Right renal cortex interstitium (tissue), 3 donors: ENCODE results near the gene ZHX3. TPM values are rescaled to one million over a fixed set of nuclear protein-coding genes. Genes with fewer than 3 reads are reported as not detected.
"Not testable (repeated sequence)": the region's sequence is repeated elsewhere in the genome, so short reads cannot be mapped to it uniquely, and the experiment has no call there.

Experiments
- DNase-seq, 3 donors: peaks; one replicate each; pipeline ENCODE4 v3.0.0-alpha.2; 2013; ENCODE audit warnings: low read depth in 3 of 3, low spot score in 2 of 3
- polyA plus RNA-seq, 3 donors: library from polyadenylated mRNA; unstranded; fragments of 120-200 nt; gene quantifications; one replicate each; pipeline ENCODE4 v1.2.1, GENCODE V29; 2013; ENCODE audit not compliant: insufficient read length in 3 of 3

The ZHX3 gene
- polyA plus RNA-seq, 3 donors, result 20.0 to 25.8 (median 24.3) TPM

GRCh38 chr20:41139227-41140093, 178.1 kb downstream of the ZHX3 start:
- DNase-seq, result no peak

- no peak for DNase-seq
These were observed 178.9 kb downstream of the ZHX3 start for GRCh38 chr20:41138475-41139226.

- peak in 2 of 3 donors; percentile 52 to 74 for DNase-seq
These were observed 179.7 kb downstream of the ZHX3 start for GRCh38 chr20:41137614-41138474.

- peak in 2 of 3 donors; percentile 72 to 77 for DNase-seq
These were observed 180.6 kb downstream of the ZHX3 start, which contains the start of gene PLCG1 for GRCh38 chr20:41136680-41137613. PLCG1 (plus strand) TSS chr20:41137543; CDS start chr20:41137642, 99 bp downstream.

- no peak for DNase-seq
These were observed 181.4 kb downstream of the ZHX3 start for GRCh38 chr20:41135888-41136679.

DNA sequence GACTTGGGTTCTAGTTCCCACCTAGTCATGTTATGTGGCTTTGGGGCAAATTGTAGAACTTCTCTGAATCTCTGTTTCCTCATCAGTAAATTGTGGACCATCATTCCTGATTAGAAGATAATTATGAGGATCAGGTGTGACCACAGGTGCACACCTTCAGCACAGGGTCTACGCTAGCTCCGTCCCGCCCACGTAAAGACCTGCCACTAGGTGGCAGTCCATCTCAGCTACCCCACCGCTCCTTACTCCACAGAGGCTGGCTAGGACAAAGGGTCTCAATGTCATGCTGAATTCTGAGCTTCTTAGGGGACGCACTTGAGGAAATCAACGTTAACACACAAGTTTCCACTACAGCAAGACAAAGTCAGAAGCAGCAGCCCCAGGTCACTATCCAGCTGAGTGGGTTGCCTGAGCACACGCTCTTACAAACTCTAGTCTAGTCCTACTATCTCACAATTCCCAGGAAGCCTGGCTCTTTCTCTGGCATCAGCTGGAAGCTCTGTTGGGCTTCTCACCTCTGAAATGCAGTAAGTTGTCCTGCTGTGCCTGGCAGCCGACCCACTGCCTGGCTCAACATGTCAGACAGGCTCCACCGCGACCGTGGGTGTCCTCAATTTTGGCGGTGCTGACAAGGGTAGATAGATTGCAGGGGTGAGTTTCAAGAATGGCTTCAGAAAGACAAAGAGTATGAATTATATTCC, 182.2 kb downstream of the ZHX3 start:
- DNase-seq, result no peak

GRCh38 chr20:41134362-41135186, 183.0 kb downstream of the ZHX3 start:
- no peak for DNase-seq

- no peak for DNase-seq
These were observed 183.7 kb downstream of the ZHX3 start for GRCh38 chr20:41133709-41134361.

GRCh38 chr20:41132388-41132775, 185.1 kb downstream of the ZHX3 start:
- DNase-seq, result not testable (repeated sequence)

GRCh38 chr20:41131594-41132387, 185.7 kb downstream of the ZHX3 start:
- DNase-seq, result no peak

Other genes with a start within 250 kb of the ZHX3 start
- gene PLCG1, start 180.2 kb downstream of the ZHX3 start, polyA plus RNA-seq, result 100 to 1,000 TPM; 112 to 145 (median 120) TPM
- gene LPIN3, start 23.1 kb upstream of the ZHX3 start, polyA plus RNA-seq, result 1 to 10 TPM; 9.1 to 9.4 (median 9.2) TPM
- 1 to 10 TPM; 7.2 to 7.8 (median 7.5) TPM for gene EMILIN3, start 49.1 kb upstream of the ZHX3 start, polyA plus RNA-seq